Measurements from ENCODE around the gene RLBP1.

DNA sequence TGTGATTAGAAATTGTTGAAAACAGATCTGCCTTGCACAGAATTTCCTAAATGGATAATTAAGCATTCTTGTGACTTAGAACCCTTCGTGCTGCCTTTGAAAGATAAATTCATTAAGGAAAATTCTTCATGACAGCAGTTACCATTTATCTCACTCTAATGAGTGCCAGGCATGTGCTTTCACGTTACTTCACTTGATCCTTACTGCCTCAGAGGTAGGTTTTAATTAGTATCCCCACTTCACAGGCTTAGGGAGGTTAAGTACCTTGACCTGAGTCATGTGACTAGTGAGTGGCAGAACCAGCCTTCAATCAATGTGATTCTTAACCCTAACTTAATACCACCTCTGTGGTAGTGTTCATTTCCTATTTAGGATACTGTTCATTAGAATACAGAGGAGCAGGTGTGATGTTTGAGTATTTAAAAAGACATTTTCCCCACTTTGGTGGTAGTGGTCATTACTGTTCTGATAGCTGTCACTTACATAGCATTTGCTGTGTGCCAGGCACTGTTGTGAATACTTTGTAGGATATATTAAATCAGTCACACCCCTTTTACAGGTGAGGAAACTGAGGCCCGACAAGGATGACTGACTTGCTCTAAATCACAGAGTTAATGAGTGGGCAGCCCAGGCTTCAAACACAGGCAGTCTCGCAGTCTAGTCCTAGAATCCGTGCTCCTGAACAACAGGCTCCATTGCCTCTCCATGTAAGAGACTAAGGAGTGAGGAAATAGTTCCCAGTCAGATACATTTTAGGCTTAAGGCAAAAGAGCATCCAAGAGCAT, 57.9 kb downstream of the RLBP1 start:
- TF ChIP-seq POLR2A (IDR thresholded peaks at IDR 0.05): no peak
- TF ChIP-seq, protein P1, sequence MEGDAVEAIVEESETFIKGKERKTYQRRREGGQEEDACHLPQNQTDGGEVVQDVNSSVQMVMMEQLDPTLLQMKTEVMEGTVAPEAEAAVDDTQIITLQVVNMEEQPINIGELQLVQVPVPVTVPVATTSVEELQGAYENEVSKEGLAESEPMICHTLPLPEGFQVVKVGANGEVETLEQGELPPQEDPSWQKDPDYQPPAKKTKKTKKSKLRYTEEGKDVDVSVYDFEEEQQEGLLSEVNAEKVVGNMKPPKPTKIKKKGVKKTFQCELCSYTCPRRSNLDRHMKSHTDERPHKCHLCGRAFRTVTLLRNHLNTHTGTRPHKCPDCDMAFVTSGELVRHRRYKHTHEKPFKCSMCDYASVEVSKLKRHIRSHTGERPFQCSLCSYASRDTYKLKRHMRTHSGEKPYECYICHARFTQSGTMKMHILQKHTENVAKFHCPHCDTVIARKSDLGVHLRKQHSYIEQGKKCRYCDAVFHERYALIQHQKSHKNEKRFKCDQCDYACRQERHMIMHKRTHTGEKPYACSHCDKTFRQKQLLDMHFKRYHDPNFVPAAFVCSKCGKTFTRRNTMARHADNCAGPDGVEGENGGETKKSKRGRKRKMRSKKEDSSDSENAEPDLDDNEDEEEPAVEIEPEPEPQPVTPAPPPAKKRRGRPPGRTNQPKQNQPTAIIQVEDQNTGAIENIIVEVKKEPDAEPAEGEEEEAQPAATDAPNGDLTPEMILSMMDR (IDR thresholded peaks at IDR 0.05): no peak
